ENCODE data around the gene GGACT. TPM values are rescaled to one million over a fixed set of nuclear protein-coding genes. Genes with fewer than 3 reads are reported as not detected.
"Not testable (repeated sequence)": the region's sequence is repeated elsewhere in the genome, so short reads cannot be mapped to it uniquely, and the experiment has no call there.

Gene GGACT
- 1 to 10 TPM; 1.9 to 2.7 TPM for total RNA-seq
- long read RNA-seq, partial matches to known transcripts: 0 of 2 reads
- long read RNA-seq, other reads (novel, unspliced or antisense): 1 of 2 reads

- peak; percentile 95 to 97 for ATAC-seq
- intact Hi-C loops (cut with DNase I): no loop called here
- peak; percentile 81 for DNase-seq
Observed at GRCh38 chr13:100588331-100589177, at the start of gene GGACT. TSS of gene GGACT (minus strand) at chr13:100588789. CDS start at chr13:100532591, 56,198 bp downstream.

DNA sequence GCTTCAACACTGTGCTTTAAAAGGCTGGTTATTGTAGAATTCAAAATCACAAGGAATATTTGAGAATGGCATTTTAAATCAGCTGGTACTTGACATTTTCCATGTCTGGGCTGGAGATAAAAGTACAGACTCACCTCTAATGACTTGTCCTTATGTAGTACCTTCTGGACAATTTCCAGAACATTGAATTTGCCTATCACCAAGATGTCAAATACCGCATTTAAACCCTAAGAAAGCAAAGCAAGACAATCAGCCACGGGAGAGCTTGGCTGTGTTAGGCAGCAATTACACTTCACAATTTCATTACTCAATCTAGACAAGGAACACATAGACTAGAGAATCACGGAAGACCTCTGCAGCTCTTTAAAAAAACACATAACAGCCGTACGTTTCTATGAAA, 49.2 kb upstream of the GGACT start:
- DNase-seq (no peak), ATAC-seq (no peak)
- intact Hi-C loops (cut with DNase I): no loop called here

- intact Hi-C loops (cut with DNase I): no loop called here
- DNase-seq (no peak), ATAC-seq (no peak)
Observed at GRCh38 chr13:100637380-100637779, 48.8 kb upstream of the GGACT start.

- DNase-seq (no peak), ATAC-seq (no peak)
- intact Hi-C loops (cut with DNase I): no loop called here
Observed at GRCh38 chr13:100636441-100636840, 47.9 kb upstream of the GGACT start.

GRCh38 chr13:100636004-100636403, 47.4 kb upstream of the GGACT start:
- ATAC-seq (no peak), DNase-seq (no peak)
- intact Hi-C loops (cut with DNase I): no loop called here

DNA sequence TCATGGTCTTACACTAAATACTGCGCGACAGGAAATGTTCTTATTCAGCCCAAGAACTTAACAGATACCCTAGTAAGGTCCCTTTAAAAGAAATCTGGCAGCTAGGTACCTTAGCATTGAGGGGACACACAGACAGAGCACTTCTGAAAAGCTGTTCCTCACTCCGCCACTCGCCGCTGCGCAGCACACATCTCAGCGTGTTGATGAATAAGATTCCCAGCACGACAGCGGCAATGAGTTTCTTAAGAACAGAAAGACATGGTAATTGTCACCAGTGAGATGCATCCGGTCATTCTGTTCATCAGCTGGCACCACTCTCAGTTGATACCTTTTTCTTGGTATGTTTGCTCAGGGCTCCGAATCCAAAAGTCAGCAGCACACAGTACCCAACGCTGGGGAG, 46.1 kb upstream of the GGACT start:
- no peak for DNase-seq
- intact Hi-C loops (cut with DNase I): no loop called here
- ATAC-seq: no peak

GRCh38 chr13:100633461-100633860, 44.9 kb upstream of the GGACT start:
- intact Hi-C loops (cut with DNase I): no loop called here
- no peak for DNase-seq
- no peak for ATAC-seq

DNA sequence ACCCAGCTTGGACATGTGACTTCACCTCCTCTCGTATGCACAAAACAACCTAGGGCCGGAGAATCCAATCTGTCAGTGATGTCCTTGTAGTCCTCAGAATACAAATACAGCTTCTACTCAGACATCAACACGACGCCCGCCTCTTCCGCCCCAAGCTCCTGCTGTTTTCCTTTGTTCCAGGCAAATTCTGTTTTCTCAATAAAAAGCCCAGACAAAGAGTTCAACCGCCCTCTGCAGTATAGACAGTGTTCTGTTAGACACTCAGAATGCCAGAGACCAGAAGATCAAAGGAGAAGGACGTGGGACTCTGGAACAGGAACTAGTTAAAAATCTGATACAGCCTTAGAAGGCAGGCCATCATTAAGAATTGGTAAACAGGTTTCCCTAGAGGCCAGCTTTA, 42.0 kb upstream of the GGACT start:
- no peak for ATAC-seq
- intact Hi-C loops (cut with DNase I): no loop called here
- no peak for DNase-seq

DNA sequence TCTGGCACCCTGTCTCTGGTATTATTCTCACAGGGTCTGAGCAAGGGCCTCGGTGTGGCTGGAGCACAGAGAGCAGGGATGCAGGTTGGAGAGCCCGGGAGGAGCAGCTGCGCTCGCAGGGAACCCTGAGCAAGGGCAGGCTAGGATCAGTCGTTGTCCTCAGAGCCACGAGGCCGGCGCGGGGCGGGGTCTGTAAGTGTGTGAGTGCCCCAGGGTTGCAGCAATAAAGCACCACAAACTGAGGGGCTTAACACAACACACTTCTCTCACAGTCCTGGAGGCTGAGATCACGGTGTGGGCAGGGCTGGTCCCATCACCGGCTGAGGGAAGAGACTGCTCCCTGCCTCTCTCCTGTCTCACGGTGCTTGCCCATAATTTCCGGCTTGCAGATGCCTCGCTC, 38.5 kb upstream of the GGACT start:
- ATAC-seq: no peak
- intact Hi-C loops (cut with DNase I): no loop called here
- no peak for DNase-seq

DNA sequence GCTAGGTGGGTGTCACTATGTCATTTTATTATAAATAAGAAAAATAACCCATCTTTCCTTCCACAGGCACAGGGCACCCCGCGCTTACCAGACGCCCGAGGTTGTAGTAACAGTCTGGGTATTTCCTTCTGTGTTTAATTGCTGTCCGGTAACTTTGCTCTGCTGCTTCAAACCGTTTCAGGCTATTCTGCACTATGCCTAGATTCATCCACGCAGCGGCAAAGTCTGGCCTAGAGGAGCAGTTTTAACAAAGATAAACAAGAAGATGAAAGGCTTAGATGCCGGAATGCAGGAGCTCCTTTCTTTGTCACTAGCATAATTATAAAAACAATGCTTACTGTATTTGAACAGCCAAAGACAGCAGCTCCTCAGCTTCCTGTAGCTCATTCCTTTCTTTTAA, 36.9 kb upstream of the GGACT start:
- DNase-seq (no peak), ATAC-seq (no peak)
- intact Hi-C loops (cut with DNase I): no loop called here

- ATAC-seq: no peak
- intact Hi-C loops (cut with DNase I): no loop called here
- no peak for DNase-seq
Observed at GRCh38 chr13:100620792-100621191, 32.2 kb upstream of the GGACT start.

GRCh38 chr13:100619940-100620339, 31.4 kb upstream of the GGACT start:
- intact Hi-C loops (cut with DNase I): no loop called here
- ATAC-seq (no peak), DNase-seq (no peak)

- intact Hi-C loops (cut with DNase I); DNase-seq: not testable (repeated sequence)
Observed at GRCh38 chr13:100618897-100619296, 30.3 kb upstream of the GGACT start.

DNA sequence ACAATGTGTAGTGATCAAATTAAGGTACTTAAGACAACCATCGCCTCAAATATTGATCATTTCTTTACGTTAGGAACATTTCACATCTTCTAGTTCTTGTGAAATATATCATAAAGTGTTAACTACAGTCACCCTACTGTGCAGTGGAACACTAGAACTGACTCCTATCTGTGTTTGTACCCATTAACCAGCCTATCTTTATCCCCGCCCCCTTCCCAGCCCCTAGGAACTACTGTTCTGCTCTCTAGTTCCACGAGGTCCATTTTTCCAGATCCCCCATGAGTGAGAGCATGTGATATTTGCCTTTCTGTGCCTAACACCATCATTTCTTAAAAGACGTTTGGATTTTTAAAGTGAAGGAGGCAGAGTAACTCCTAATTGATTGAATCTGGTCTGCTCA, 24.4 kb upstream of the GGACT start:
- ATAC-seq (no peak), DNase-seq (no peak)
- intact Hi-C loops (cut with DNase I): no loop called here

More at GRCh38 chr13:100618897-100619296, 30.3 kb upstream of the GGACT start:
- not testable (repeated sequence) for ATAC-seq

DNA sequence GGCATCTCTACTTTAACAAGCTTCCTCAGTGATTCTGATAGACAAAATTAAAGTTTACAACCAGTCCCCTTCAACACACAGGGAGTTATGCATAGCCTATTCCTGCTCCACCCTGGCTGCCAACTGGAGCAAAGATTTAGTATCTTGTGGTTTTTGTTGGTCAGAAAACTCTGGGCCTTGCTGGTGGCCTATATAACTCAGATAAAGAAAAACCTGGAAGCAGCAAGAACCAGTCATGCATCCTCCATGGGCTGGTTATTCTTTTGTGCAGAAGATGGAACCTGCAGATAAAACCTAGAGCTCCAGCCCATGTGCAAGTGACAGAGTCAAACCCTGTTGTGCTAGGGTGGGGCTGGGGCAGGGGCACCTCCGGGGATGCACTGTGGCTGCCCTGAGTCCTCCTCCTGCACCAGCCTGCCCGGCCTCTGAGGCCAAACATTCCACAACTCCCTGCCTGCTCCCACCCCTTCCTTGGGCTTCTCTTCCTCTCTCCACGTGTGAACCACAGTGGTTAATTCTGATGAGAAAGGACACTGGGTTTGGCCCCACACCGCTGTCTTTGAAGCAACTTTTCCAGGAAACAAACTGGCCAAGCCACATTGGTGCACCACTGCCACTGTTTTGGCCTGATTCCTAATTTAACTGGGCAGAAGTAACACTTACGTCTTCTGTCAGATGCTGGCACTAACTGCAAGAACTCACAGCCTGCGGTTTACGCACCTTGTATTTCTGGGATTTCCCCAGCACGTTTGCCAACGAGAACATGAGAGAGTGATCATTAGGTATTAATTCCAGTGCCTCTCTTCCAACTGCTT, 23.3 kb upstream of the GGACT start:
- DNase-seq: no peak
- intact Hi-C loops (cut with DNase I): no loop called here
- peak; percentile 53 to 71 for ATAC-seq

GRCh38 chr13:100610391-100611347, 22.1 kb upstream of the GGACT start:
- intact Hi-C loops (cut with DNase I): no loop called here
- DNase-seq: no peak
- ATAC-seq: no peak

DNA sequence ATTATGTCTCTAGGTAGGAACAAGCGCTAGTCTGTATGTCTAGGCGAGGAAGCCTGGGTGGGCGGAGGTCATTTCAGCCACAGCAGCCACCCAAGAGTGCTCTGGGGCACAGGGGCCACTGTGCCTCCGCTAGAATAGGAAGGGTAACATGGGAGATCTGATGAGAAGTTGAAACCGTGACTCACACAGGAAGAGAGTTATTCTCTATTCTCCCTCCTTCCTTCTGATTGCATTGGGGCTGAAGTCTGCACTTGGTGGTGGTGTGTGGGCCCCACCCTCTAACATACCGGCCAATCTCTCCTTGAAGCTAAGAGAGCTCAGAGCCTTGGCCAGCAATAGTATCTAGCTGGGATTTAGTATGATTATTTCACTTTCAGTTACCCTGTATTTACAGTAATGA, 20.3 kb upstream of the GGACT start:
- ATAC-seq: peak in 1 of 2 donors; percentile 51
- intact Hi-C loops (cut with DNase I): no loop called here

GRCh38 chr13:100608489-100608888, 19.9 kb upstream of the GGACT start:
- DNase-seq (no peak), ATAC-seq (no peak)
- intact Hi-C loops (cut with DNase I): no loop called here

More for the DNA sequence above, 20.3 kb upstream of the GGACT start:
- no peak for DNase-seq
